H9 (cell line): ENCODE measurements around the gene DPH5. TPM values are rescaled to one million over a fixed set of nuclear protein-coding genes. Genes with fewer than 3 reads are reported as not detected.

Experiments
- DNase-seq: peaks from one replicate; pipeline ENCODE4 v3.0.0-alpha.2; 2017
- H2AFZ ChIP-seq: one replicate; pipeline ENCODE4 v1.6.1; 2013; ENCODE audit warnings: mild to moderate bottlenecking, low read length, control low read depth, moderate library complexity
- H2AK5ac ChIP-seq: 2 replicates; pipeline ENCODE4 v1.6.1; 2013; ENCODE audit warnings: low read length, control low read depth, mixed read lengths; ENCODE audit not compliant: insufficient read length
- H2BK120ac ChIP-seq: one replicate; pipeline ENCODE4 v1.6.1; 2013; ENCODE audit warnings: low read depth, mild to moderate bottlenecking, low read length, control low read depth, inconsistent platforms; ENCODE audit not compliant: poor library complexity, severe bottlenecking
- H2BK12ac ChIP-seq: 2 replicates; pipeline ENCODE4 v1.6.1; 2013; ENCODE audit warnings: low read length, control low read depth, mixed read lengths, low read depth; ENCODE audit not compliant: insufficient read length
- H2BK15ac ChIP-seq: 2 replicates; pipeline ENCODE4 v1.6.1; 2013; ENCODE audit warnings: low read depth, low read length, control low read depth
- H2BK20ac ChIP-seq: one replicate; pipeline ENCODE4 v1.6.1; 2013; ENCODE audit warnings: low read depth, mild to moderate bottlenecking, low read length, control low read depth, inconsistent platforms; ENCODE audit not compliant: poor library complexity, severe bottlenecking
- H2BK5ac ChIP-seq: 2 replicates; pipeline ENCODE4 v1.6.1; 2013; ENCODE audit warnings: low read length, control low read depth, mixed read lengths; ENCODE audit not compliant: insufficient read length
- H3K14ac ChIP-seq: 2 replicates; pipeline ENCODE4 v1.6.1; 2013; ENCODE audit warnings: low read length, control low read depth; ENCODE audit not compliant: insufficient read depth
- H3K18ac ChIP-seq: 2 replicates; pipeline ENCODE4 v1.6.1; 2013; ENCODE audit warnings: low read depth, mild to moderate bottlenecking, mixed read lengths, low read length, control low read depth; ENCODE audit not compliant: insufficient read length
- H3K23ac ChIP-seq: 2 replicates; pipeline ENCODE4 v1.6.1; 2013; ENCODE audit warnings: low read length, control low read depth, mixed read lengths, low read depth; ENCODE audit not compliant: insufficient read length
- H3K23me2 ChIP-seq: 2 replicates; pipeline ENCODE4 v1.6.1; 2013; ENCODE audit warnings: low read depth, mild to moderate bottlenecking, mixed read lengths, low read length, control low read depth; ENCODE audit not compliant: insufficient read length, poor library complexity, severe bottlenecking
- H3K27ac ChIP-seq: 2 replicates; pipeline ENCODE4 v1.5.1; 2013; ENCODE audit warnings: low read length, control low read depth, mixed read lengths, low read depth; ENCODE audit not compliant: insufficient read length
- H3K27me3 ChIP-seq: 2 replicates; pipeline ENCODE4 v1.6.1; 2013; ENCODE audit warnings: low read length, control low read depth, inconsistent platforms; ENCODE audit not compliant: insufficient read depth
- H3K4ac ChIP-seq: 2 replicates; pipeline ENCODE4 v1.6.1; 2013; ENCODE audit warnings: low read depth, mild to moderate bottlenecking, control low read depth, inconsistent platforms, low read length, moderate library complexity
- H3K4me1 ChIP-seq: 2 replicates; pipeline ENCODE4 v1.6.1; 2013; ENCODE audit warnings: low read length, control low read depth, inconsistent platforms; ENCODE audit not compliant: insufficient read depth
- H3K4me2 ChIP-seq: 2 replicates; pipeline ENCODE4 v1.6.1; 2013; ENCODE audit warnings: low read length, control low read depth, mixed read lengths; ENCODE audit not compliant: insufficient read length, insufficient read depth
- H3K56ac ChIP-seq: 2 replicates; pipeline ENCODE4 v1.6.1; 2013; ENCODE audit warnings: low read depth, mild to moderate bottlenecking, mixed read lengths, low read length, control low read depth; ENCODE audit not compliant: insufficient read length
- H3K79me1 ChIP-seq: 2 replicates; pipeline ENCODE4 v1.6.1; 2013; ENCODE audit warnings: low read depth, mild to moderate bottlenecking, moderate library complexity, low read length, control low read depth, inconsistent platforms; ENCODE audit not compliant: insufficient read depth, poor library complexity, severe bottlenecking
- H3K79me2 ChIP-seq: 2 replicates; pipeline ENCODE4 v1.6.1; 2013; ENCODE audit warnings: low read length, control low read depth, inconsistent platforms; ENCODE audit not compliant: insufficient read depth
- H3K9ac ChIP-seq: 2 replicates; pipeline ENCODE4 v1.6.1; 2013; ENCODE audit warnings: low read length, control low read depth, mixed read lengths; ENCODE audit not compliant: insufficient read length; ENCODE audit errors: extremely low read depth
- H3K9me3 ChIP-seq: one replicate; pipeline ENCODE4 v1.6.1; 2013; ENCODE audit warnings: low read depth, low read length, inconsistent platforms; ENCODE audit not compliant: control insufficient read depth
- H3T11ph ChIP-seq: one replicate; pipeline ENCODE4 v1.6.1; 2013; ENCODE audit warnings: mild to moderate bottlenecking, low read length, control low read depth, inconsistent platforms
- H4K20me1 ChIP-seq: one replicate; pipeline ENCODE4 v1.6.1; 2013; ENCODE audit not compliant: control insufficient read depth, insufficient read length, insufficient read depth
- H4K5ac ChIP-seq: 2 replicates; pipeline ENCODE4 v1.6.1; 2013; ENCODE audit warnings: low read depth, mild to moderate bottlenecking, mixed read lengths, low read length, control low read depth; ENCODE audit not compliant: insufficient read length
- H4K8ac ChIP-seq: replicated peaks from 2 replicates; pipeline ENCODE4 v1.6.1; 2013; ENCODE audit warnings: low read length, control low read depth, mixed read lengths, low read depth; ENCODE audit not compliant: insufficient read length
- H4K91ac ChIP-seq: 2 replicates; pipeline ENCODE4 v1.6.1; 2013; ENCODE audit warnings: low read depth, mild to moderate bottlenecking, moderate library complexity, mixed read lengths, low read length, control low read depth; ENCODE audit not compliant: insufficient read length
- H3K27ac Mint-ChIP-seq, 3 experiments: 2 replicates in 2 of 3; 3 replicates in 1 of 3; pipeline ENCODE4 v1.8.0; 2020 to 2021; ENCODE audit warnings: mixed read lengths in 3 of 3, mild to moderate bottlenecking in 1 of 3, moderate library complexity in 1 of 3
- H3K27me3 Mint-ChIP-seq: 2 replicates; pipeline ENCODE4 v1.8.0; 2021; ENCODE audit warnings: low read depth, mild to moderate bottlenecking, moderate library complexity, mixed read lengths
- H3K36me3 Mint-ChIP-seq, 3 experiments: 2 replicates in 2 of 3; 3 replicates in 1 of 3; pipeline ENCODE4 v1.8.0; 2020 to 2021; ENCODE audit warnings: low read depth in 3 of 3, mixed read lengths in 3 of 3; ENCODE audit not compliant: insufficient read depth in 1 of 3
- H3K4me1 Mint-ChIP-seq, 2 experiments: 2 replicates each; pipeline ENCODE4 v1.8.0; 2020; ENCODE audit warnings: mixed read lengths in 2 of 2
- H3K4me3 Mint-ChIP-seq, 2 experiments: 2 replicates in 1 of 2; 3 replicates in 1 of 2; pipeline ENCODE4 v1.8.0; 2020 to 2021; ENCODE audit warnings: mild to moderate bottlenecking in 2 of 2, mixed read lengths in 2 of 2, moderate library complexity in 1 of 2
- H3K9me3 Mint-ChIP-seq, 2 experiments: 2 replicates in 1 of 2; 3 replicates in 1 of 2; pipeline ENCODE4 v1.8.0; 2020; ENCODE audit warnings: mild to moderate bottlenecking in 2 of 2, mixed read lengths in 2 of 2, moderate library complexity in 1 of 2
- WGBS: extraction: QIAGEN DNeasy Blood & Tissue Kit; methylation state at CpG from one replicate; pipeline ENCODE4 v1.1.7; 2013; ENCODE audit warnings: missing lambda C conversion rate, low lambda C conversion rate, mixed read lengths; ENCODE audit not compliant: insufficient read length; ENCODE audit errors: extremely low coverage; 5-methylcytosine and 5-hydroxymethylcytosine counted together
- total RNA-seq: library from RNA; stranded (reverse); gene quantifications from 2 replicates; pipeline ENCODE4 v1.2.1, GENCODE V29; 2021
- TF ChIP-seq, protein P1 (sequence below): fragments of 200-600 bp; sonication (generic); conservative IDR thresholded peaks from 3 replicates; pipeline ENCODE4 v1.8.0; 2021; ENCODE audit warnings: antibody characterized with exemption, mild to moderate bottlenecking

DPH5 gene
- total RNA-seq, 1 experiment from 2014 or later, result 49.4 TPM

DNA sequence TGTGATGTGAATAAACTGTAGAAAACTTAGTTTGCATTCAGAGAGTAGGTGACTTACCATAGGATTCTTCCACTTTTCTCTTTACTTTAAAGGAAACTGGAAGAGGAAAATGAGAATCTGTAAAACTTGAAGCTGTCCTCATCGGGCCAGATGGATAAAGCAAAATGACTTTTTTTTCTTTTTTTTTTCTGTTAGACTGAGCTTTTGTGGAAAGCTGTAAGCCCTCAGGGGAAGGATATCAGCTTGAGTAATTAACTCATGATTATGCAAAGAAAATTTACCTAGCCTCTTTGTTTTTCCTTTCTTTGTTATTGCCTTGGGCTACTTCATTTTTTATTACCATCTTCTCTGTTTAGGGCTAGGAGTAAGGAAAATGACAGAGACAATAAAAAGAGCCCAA is 53.4 kb downstream of the DPH5 start:
- no peak overlapping the region for H3K27ac ChIP-seq
- TF ChIP-seq, protein P1, sequence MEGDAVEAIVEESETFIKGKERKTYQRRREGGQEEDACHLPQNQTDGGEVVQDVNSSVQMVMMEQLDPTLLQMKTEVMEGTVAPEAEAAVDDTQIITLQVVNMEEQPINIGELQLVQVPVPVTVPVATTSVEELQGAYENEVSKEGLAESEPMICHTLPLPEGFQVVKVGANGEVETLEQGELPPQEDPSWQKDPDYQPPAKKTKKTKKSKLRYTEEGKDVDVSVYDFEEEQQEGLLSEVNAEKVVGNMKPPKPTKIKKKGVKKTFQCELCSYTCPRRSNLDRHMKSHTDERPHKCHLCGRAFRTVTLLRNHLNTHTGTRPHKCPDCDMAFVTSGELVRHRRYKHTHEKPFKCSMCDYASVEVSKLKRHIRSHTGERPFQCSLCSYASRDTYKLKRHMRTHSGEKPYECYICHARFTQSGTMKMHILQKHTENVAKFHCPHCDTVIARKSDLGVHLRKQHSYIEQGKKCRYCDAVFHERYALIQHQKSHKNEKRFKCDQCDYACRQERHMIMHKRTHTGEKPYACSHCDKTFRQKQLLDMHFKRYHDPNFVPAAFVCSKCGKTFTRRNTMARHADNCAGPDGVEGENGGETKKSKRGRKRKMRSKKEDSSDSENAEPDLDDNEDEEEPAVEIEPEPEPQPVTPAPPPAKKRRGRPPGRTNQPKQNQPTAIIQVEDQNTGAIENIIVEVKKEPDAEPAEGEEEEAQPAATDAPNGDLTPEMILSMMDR, result no peak
- no peaks in the 10 kb centered on the region for H3K23me2 ChIP-seq
- no peak overlapping the region for H3K56ac ChIP-seq
- H3K27me3 ChIP-seq, result no peaks in the 10 kb centered on the region
- H3K9ac ChIP-seq, result no peak overlapping the region
- H3K4me1 Mint-ChIP-seq, result peaks cover 20% of the 10 kb centered on the region in 2 experiments
- peak overlapping the region; percentile 67 to 82 (median 69); a peak in 5 of 7 replicates for H3K27ac Mint-ChIP-seq
- no peak overlapping the region for H3K23ac ChIP-seq
- no peak overlapping the region for H4K91ac ChIP-seq
- no peak overlapping the region for H3K4ac ChIP-seq
- peaks cover 5 to 26% (median 19%) of the 10 kb centered on the region in 3 experiments; a peak in 6 of 7 replicates for H3K36me3 Mint-ChIP-seq
- no peaks in the 10 kb centered on the region for H3K27me3 Mint-ChIP-seq
- no peak overlapping the region for H2AK5ac ChIP-seq
- H3T11ph ChIP-seq, result no peak overlapping the region
- no peaks in the 10 kb centered on the region for H4K20me1 ChIP-seq
- H3K9me3 Mint-ChIP-seq, result no peaks in the 10 kb centered on the region
- no peak overlapping the region for H3K4me3 Mint-ChIP-seq
- no peak overlapping the region for H3K14ac ChIP-seq
- H2AFZ ChIP-seq, result no peak overlapping the region
- H3K79me1 ChIP-seq, result no peaks in the 10 kb centered on the region
- H3K9me3 ChIP-seq, result no peaks in the 10 kb centered on the region
- no peak overlapping the region for H4K5ac ChIP-seq
- H3K4me1 ChIP-seq, result no peaks in the 10 kb centered on the region; the same call in 1 of the 2 replicates
- H2BK120ac ChIP-seq, result no peak overlapping the region
- H2BK12ac ChIP-seq, result no peak overlapping the region
- H3K18ac ChIP-seq, result no peak overlapping the region
- H2BK5ac ChIP-seq, result no peak overlapping the region
- no peak overlapping the region for H2BK15ac ChIP-seq
- no peak overlapping the region for H4K8ac ChIP-seq
- no peaks in the 10 kb centered on the region for H3K79me2 ChIP-seq
- H2BK20ac ChIP-seq, result no peak overlapping the region
- no peak for DNase-seq
- WGBS, result no CpG with 5 or more reads among the region's 1 CpG
- H3K4me2 ChIP-seq, result no peak overlapping the region
